OCI-LY7 (cell line): Measurements from ENCODE around the gene NFATC1. TPM values are rescaled to one million over a fixed set of nuclear protein-coding genes. Genes with fewer than 3 reads are reported as not detected.

ENCODE experiments used
- BruUV-seq: library from RNA; stranded (reverse); fragments of 400-500 nt; replicated peaks from 2 replicates; lab custom pipeline; 2021; lab: Mats Ljungman, UMichigan
- CTCF ChIA-PET: fragments of 300-600 bp; sonication (Branson Sonifier 250); formaldehyde crosslinking; loops from one replicate; lab custom pipeline; 2022; ENCODE audit warnings: antibody characterized with exemption; ENCODE audit not compliant: unreplicated experiment; lab: Charles Lee
- POLR2A ChIA-PET: fragments of 300-600 bp; sonication (Branson Sonifier 250); formaldehyde crosslinking; loops from one replicate; lab custom pipeline; 2022; ENCODE audit warnings: antibody characterized with exemption; lab: Charles Lee
- DNase-seq: peaks from one replicate; pipeline ENCODE4 v3.0.0-alpha.2; 2015; ENCODE audit warnings: low spot score
- H2AFZ ChIP-seq: fragments of 200-600 bp; sonication (generic), shearing (Covaris generic); 2 replicates; pipeline ENCODE4 v1.6.1; 2014; ENCODE audit warnings: mild to moderate bottlenecking, antibody characterized with exemption, low read length, moderate library complexity
- H3K27ac ChIP-seq: fragments of 200-600 bp; sonication (generic); 2 replicates; pipeline ENCODE4 v1.5.1; 2014; ENCODE audit warnings: mixed run types, low read depth, mild to moderate bottlenecking, moderate library complexity, low read length, inconsistent platforms; ENCODE audit not compliant: poor library complexity, severe bottlenecking
- H3K36me3 ChIP-seq: fragments of 200-600 bp; sonication (generic); 2 replicates; pipeline ENCODE4 v1.6.1; 2014; ENCODE audit warnings: mild to moderate bottlenecking, antibody characterized with exemption, low read length, moderate library complexity, mixed read lengths; ENCODE audit not compliant: insufficient read depth
- H3K4me1 ChIP-seq: fragments of 200-600 bp; sonication (generic); 2 replicates; pipeline ENCODE4 v1.5.1; 2014; ENCODE audit warnings: mild to moderate bottlenecking, low read length; ENCODE audit not compliant: insufficient read depth, poor library complexity, severe bottlenecking
- H3K4me2 ChIP-seq: fragments of 200-600 bp; sonication (generic); 2 replicates; pipeline ENCODE4 v1.6.1; 2014; ENCODE audit warnings: mild to moderate bottlenecking, low read length
- H3K4me3 ChIP-seq: fragments of 200-600 bp; sonication (generic); 2 replicates; pipeline ENCODE4 v1.5.1; 2014; ENCODE audit warnings: mild to moderate bottlenecking, low read depth, low read length; ENCODE audit not compliant: poor library complexity, severe bottlenecking
- H3K79me2 ChIP-seq: fragments of 200-600 bp; sonication (generic); 2 replicates; pipeline ENCODE4 v1.6.1; 2016; ENCODE audit warnings: low read depth, mild to moderate bottlenecking, low read length, moderate library complexity, mixed read lengths; ENCODE audit not compliant: insufficient read depth
- H3K9me2 ChIP-seq: fragments of 200-600 bp; sonication (generic); 2 replicates; pipeline ENCODE4 v1.6.1; 2016; ENCODE audit warnings: mild to moderate bottlenecking, low read length, mixed read lengths; ENCODE audit not compliant: insufficient read depth
- H3K9me3 ChIP-seq: fragments of 200-600 bp; sonication (generic); 2 replicates; pipeline ENCODE4 v1.6.1; 2014; ENCODE audit warnings: mild to moderate bottlenecking, mixed run types, low read length, mixed read lengths
- H4K20me1 ChIP-seq: fragments of 200-600 bp; sonication (generic); 2 replicates; pipeline ENCODE4 v1.6.1; 2014; ENCODE audit warnings: mild to moderate bottlenecking, antibody characterized with exemption, low read length, moderate library complexity, mixed read lengths; ENCODE audit not compliant: insufficient read depth
- EZH2phosphoT487 ChIP-seq: fragments of 200-600 bp; sonication (generic); IDR thresholded peaks from 2 replicates; pipeline ENCODE4 v1.6.1; 2018; ENCODE audit warnings: low read depth, borderline replicate concordance, mild to moderate bottlenecking, mixed run types, antibody characterized with exemption, low read length, moderate library complexity, mixed read lengths
- intact Hi-C: fragments of 100-400 bp; cut with micrococcal nuclease; formaldehyde crosslinking; loops from one replicate; pipeline ENCODE4 v1.10.0; 2022; ENCODE audit not compliant: unreplicated experiment
- total RNA-seq, 2 experiments: library from RNA; depleted of rRNA in 1 of 2; stranded (reverse); fragments of >200 nt in 1 of 2; shearing (Covaris generic) in 1 of 2; gene quantifications; 2 replicates each; pipeline ENCODE4 v1.2.3, GENCODE V29; 2014 to 2022
- TF ChIP-seq, protein P1 (sequence below): fragments of 200-600 bp; sonication (generic); conservative IDR thresholded peaks from 2 replicates; pipeline ENCODE4 v1.5.1; 2014; ENCODE audit warnings: mild to moderate bottlenecking, antibody characterized with exemption, low read length, moderate library complexity, mixed read lengths

Gene NFATC1
- total RNA-seq, 2 experiments from 2014 or later, result 23.6 to 50.4 TPM

DNA sequence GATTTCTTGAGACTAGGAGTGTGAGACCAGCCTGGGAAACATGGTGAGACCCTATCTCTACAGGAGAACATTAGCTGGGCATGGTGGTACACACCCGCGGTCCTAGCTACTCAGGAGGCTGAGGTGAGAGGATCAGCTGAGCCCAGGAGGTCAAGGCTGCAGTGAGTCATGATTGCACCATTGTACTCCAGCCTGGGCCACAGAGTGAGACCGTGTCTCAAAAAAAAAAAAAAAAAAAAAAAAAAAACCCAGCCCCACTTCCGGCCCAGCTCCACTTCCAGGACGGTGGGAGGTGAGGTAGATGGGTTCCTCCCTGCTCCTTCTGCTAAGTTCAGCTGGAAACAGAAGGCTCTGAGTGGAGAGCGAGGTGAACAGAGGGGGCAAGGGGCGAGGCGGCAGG, 41.4 kb upstream of the NFATC1 start:
- H3K4me2 ChIP-seq, result no peak overlapping the region
- POLR2A ChIA-PET, result no interaction called here
- no peaks in the 10 kb centered on the region for H3K9me3 ChIP-seq
- intact Hi-C loops, result no loop called here
- BruUV-seq, result no TSS peak
- no peaks in the 10 kb centered on the region for H3K36me3 ChIP-seq
- no peaks in the 10 kb centered on the region for H3K4me1 ChIP-seq
- H4K20me1 ChIP-seq, result no peaks in the 10 kb centered on the region
- H3K9me2 ChIP-seq, result no peaks in the 10 kb centered on the region
- no peak overlapping the region for H2AFZ ChIP-seq
- no peak for TF ChIP-seq EZH2phosphoT487
- TF ChIP-seq, protein P1, sequence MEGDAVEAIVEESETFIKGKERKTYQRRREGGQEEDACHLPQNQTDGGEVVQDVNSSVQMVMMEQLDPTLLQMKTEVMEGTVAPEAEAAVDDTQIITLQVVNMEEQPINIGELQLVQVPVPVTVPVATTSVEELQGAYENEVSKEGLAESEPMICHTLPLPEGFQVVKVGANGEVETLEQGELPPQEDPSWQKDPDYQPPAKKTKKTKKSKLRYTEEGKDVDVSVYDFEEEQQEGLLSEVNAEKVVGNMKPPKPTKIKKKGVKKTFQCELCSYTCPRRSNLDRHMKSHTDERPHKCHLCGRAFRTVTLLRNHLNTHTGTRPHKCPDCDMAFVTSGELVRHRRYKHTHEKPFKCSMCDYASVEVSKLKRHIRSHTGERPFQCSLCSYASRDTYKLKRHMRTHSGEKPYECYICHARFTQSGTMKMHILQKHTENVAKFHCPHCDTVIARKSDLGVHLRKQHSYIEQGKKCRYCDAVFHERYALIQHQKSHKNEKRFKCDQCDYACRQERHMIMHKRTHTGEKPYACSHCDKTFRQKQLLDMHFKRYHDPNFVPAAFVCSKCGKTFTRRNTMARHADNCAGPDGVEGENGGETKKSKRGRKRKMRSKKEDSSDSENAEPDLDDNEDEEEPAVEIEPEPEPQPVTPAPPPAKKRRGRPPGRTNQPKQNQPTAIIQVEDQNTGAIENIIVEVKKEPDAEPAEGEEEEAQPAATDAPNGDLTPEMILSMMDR, result no peak
- DNase-seq, result no peak
- no peak overlapping the region for H3K4me3 ChIP-seq
- CTCF ChIA-PET, result no interaction called here
- H3K79me2 ChIP-seq, result no peaks in the 10 kb centered on the region
- no peak overlapping the region for H3K27ac ChIP-seq

DNA sequence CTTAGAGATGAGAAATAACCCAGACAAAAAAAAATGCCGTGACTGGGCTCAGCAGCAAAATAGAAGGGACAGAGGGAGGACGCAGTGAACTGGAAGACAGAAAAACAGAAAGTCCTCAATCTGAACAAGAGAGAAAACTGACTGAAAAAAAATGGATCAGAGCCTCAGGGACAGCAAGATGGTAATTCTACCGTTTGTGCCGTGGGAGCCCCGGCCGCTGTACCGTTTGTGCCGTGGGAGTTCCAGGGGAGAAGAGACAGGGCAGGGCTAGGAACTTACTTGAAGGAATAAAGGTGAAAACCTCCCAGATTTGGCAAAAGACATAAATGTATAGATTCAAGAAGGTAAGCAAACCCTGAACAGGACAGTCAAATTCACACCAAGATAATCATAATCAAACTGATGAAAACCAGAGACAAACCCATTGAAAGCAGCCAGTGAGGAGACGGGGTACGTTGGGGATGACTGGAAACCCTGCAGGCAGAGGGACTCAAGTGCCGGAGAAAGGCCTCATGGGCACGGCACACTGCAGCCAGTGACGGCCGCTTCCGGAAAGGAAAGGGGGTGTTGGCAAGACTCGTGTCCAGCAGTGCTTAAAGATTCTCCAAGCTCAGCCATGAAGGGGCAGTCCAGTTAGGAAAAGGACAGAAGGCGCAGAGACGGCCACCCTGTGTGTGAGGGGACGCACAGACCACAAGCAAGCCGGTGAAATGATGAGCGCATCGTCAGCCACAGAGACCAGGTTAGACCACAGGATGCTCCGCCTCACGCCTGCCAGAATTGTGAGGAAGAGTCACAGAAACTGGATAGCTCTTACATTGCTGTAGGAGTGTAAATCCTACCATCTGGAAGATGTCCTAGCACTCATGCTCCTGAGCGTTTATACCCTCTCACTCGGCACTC, 40.0 kb upstream of the NFATC1 start:
- intact Hi-C loops, result no loop called here
- DNase-seq, result no peak
- no peak overlapping the region for H3K4me3 ChIP-seq
- H4K20me1 ChIP-seq, result no peaks in the 10 kb centered on the region
- H3K4me2 ChIP-seq, result no peak overlapping the region; the same call in 1 of the 2 replicates
- H3K79me2 ChIP-seq, result no peaks in the 10 kb centered on the region
- no peaks in the 10 kb centered on the region for H3K9me3 ChIP-seq
- peaks cover 4% of the 10 kb centered on the region; the same call in 1 of the 2 replicates for H3K36me3 ChIP-seq
- POLR2A ChIA-PET, result no interaction called here
- no peak overlapping the region for H2AFZ ChIP-seq
- CTCF ChIA-PET, result no interaction called here
- no TSS peak for BruUV-seq
- H3K4me1 ChIP-seq, result no peaks in the 10 kb centered on the region
- no peaks in the 10 kb centered on the region for H3K9me2 ChIP-seq
- H3K27ac ChIP-seq, result no peak overlapping the region
- TF ChIP-seq, protein P1, result no peak
- TF ChIP-seq EZH2phosphoT487, result no peak

DNA sequence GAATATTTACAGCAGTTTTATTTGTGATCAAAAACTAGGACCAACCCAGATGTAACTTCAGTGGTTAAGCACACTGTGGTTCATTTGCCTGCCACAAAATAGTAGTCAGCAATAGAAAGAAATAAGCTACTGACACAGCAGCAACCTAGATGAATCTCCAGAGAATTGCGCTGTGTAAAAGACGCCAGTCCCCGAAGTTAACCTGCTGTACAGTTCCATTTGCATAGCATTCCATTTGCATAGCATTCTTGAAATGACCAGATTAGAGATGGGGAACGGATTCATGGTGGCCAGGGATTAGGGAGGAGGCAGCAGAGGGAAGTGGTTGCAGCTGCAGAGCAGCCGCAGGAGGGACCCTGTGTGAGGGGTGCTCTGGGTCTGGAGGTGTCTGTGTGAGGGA, 39.3 kb upstream of the NFATC1 start:
- H4K20me1 ChIP-seq, result no peaks in the 10 kb centered on the region
- no peaks in the 10 kb centered on the region for H3K9me3 ChIP-seq
- BruUV-seq, result no TSS peak
- TF ChIP-seq EZH2phosphoT487, result no peak
- TF ChIP-seq, protein P1, result no peak
- H3K4me1 ChIP-seq, result no peaks in the 10 kb centered on the region
- no peaks in the 10 kb centered on the region for H3K79me2 ChIP-seq
- no peak overlapping the region for H3K4me3 ChIP-seq
- H3K4me2 ChIP-seq, result no peak overlapping the region; the same call in 1 of the 2 replicates
- intact Hi-C loops, result no loop called here
- ChIA-PET CTCF (no interaction called here), POLR2A (no interaction called here)
- no peak overlapping the region for H3K27ac ChIP-seq
- H3K36me3 ChIP-seq, result peaks cover 4% of the 10 kb centered on the region; the same call in 1 of the 2 replicates
- H3K9me2 ChIP-seq, result no peaks in the 10 kb centered on the region
- no peak for DNase-seq
- no peak overlapping the region for H2AFZ ChIP-seq
